IPS DF 4.7 (cell line): Measurements from ENCODE around the gene CACHD1.

ENCODE experiments used
- DNase-seq: peaks from one replicate; pipeline ENCODE4 v3.0.0-alpha.2; 2013; ENCODE audit warnings: low spot score; ENCODE audit errors: extremely low read depth

CACHD1 gene

GRCh38 chr1:64522740-64523139 lies 52.8 kb downstream of the CACHD1 start:
- no peak for DNase-seq

DNA sequence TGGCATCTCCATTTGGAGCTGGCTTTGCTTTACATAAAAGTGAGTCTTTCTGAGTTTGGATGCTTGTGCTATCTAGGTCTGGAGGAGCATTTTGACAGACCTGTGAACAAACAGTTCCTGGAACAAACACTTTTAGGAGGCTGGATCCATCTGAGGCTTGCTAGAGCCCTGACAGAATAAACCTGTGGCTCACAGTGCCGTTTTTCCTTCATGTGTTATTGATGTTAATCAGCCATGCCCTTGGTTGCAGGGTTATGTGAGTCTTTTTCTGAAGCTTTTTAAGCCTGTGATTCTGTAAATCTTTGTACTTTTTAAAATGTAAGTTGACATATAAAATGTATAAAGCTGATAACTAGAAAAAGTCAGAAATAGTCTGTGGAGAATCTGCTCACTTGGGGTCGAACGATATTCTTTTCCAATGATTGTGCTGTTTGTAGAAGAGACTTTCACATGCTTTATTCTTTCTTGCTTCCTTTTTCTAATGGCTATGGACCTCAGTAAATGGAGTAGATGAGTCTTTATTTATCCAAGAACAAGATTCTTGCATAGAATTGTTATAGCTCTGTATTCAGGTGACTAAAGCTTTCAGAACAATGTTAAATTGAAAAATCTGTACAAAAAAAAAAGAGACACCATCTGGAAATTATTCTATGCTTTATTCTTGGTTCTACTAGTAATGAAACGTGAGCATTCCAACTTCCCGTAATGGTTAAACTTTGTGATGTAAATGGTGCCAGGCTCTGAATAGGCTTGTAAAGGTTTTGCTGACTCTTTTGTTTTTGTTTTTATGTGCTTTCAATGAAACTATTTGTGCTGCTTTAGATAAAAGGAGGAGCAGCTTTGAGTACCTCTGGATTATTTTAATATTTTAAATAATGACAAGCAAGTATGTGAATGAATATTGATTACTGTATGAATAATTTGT lies 53.7 kb downstream of the CACHD1 start:
- no peak for DNase-seq

DNA sequence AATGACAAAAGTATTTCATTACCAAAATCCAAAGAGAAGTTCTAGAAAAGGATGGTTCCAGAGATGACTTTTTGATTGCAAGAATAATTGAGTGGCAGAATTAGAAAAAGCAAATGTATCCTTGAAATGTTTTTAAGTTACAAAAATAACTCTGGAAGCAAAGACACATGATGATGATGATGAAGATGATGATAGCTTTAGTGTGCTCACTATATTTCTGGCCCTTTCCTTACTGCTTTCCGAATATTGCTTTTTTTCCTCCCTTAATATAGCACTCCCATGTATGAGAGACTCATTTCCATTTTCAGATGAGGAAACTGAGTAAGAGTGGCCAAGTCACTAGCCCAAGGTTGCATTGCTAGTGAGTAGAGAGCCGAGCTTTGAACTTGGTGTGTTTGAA lies 54.7 kb downstream of the CACHD1 start:
- DNase-seq, result no peak

DNA sequence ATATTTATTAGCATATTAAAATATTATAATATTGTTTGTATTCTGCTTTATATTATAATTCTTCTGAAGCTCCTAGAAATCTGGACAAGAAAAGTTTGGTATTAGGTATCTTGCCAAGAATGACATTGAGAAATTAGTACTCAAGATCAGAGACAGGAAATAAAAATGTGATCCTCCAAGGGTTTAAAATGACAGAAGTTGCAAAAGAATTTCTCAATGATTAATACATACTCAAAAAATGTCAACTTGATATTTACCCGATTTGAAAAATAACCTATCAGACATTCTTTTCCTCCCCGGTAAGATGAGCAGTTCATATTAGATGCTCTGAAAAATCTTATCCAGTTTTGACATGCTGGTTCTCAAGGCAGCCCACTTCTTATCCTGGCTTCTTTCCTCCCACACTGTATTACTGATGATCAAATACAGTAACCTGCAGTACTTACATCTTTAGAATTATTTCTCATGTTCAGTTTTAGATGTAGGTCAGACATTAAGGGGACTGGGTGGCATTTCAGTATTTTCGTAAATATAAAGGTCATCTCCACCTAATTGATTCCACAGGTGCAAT lies 55.3 kb downstream of the CACHD1 start:
- DNase-seq, result no peak

- DNase-seq, result no peak
Measured at GRCh38 chr1:64526312-64526711, 56.4 kb downstream of the CACHD1 start.

GRCh38 chr1:64527165-64527564 lies 57.2 kb downstream of the CACHD1 start:
- no peak for DNase-seq

DNA sequence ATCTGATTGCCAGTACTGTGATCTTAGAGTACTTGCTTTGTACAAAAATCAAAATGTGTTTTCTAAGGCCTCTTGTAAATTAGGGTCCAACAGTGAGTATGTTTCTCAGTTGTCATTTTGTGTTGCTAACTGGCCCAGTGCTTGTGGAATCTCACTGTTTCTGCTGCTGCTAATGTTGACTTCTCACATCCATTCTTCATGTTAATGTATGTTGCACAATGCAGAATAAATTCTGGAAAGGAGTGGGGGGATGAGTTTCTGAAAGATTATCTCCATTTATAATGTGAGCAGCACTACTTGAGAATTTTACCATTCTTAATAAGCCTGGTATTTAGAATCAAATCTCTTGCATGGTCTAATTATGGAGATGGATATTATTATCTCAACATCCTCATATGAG lies 57.9 kb downstream of the CACHD1 start:
- no peak for DNase-seq

DNA sequence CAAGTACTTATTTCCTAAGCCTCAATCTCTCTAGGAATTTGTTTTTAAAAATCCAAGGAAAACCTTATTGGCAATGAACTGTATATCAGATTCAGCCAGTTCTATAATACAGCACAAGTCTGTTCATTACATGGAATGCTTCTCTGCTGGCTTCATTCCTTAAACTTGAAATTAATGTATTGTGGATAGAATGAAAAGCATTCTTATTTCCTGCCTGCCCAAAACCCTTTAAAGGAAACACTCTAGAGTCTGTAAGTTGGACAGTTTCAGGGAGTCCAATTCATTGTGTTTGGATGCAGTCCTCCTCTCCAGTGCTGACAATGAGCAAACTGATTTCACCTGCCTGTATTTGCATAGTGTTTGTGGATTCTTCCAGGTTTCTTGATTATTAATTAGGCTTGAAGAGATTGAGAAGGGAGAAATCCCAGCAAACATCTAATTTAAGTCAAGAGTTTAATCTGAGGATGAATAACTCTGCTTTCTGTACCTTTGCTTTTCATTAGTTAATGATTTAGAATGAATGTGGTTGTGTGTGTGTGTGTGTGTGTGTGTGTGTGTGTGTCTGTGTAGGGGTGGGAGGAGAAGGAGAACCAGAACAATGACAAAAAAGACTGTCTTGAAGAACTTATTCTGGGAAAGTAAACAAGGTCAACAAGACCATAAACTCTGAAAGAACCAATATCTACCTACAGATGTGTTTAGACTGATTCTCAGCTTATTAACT lies 61.2 kb downstream of the CACHD1 start:
- no peak for DNase-seq

DNA sequence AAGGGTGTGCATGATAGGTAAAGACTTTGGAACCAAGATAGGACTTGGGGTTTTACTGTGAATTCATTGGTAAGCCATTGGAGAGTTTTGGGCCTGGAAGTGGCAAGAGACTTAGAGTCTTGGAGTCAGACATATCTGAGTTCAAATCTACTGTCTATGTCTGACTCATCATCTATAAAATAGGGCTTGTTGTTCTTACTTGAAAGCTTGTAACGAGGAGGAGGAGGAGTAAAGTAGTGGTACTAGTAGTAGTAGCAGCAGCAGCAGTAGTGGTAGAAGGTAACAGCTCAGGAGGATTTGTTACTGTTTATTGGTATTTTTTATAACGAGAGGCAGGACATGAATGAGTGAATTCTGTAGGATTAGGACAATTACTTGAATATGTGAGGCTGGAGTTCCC lies 62.7 kb downstream of the CACHD1 start:
- DNase-seq, result no peak

GRCh38 chr1:64535938-64536835 lies 66.3 kb downstream of the CACHD1 start:
- no peak for DNase-seq

DNA sequence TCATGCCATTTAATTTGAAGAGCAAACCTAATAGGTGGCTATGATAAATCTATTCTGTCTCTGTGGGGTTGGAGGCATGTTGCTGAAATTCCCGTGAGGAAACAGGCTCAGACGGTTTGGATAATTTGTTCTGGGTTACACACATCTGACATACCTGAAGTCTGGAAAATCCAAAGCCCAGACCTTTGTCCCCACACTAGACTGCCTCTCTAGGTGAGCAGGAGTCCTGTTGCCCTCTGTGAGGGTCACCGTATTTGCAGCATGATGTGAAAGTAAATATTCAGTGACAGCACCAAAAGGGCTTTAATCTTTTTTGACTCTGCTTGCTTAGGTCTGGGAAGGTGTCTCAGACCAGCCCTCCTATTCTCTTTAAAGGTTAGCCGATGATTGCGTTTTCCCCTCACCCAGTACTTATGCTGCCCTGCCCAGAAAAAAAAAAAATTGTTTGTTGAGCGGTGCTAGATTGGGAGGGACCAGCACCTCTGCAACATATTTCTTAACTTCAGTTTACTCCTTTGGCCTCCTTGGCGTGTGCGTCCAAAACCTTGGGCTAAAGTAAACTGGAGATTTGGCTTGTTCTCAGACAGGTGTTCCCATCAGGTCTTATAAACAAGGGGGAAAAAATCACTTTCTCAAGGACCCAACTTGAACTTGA lies 67.0 kb downstream of the CACHD1 start:
- DNase-seq, result no peak

GRCh38 chr1:64537942-64538341 lies 68.0 kb downstream of the CACHD1 start:
- no peak for DNase-seq

DNA sequence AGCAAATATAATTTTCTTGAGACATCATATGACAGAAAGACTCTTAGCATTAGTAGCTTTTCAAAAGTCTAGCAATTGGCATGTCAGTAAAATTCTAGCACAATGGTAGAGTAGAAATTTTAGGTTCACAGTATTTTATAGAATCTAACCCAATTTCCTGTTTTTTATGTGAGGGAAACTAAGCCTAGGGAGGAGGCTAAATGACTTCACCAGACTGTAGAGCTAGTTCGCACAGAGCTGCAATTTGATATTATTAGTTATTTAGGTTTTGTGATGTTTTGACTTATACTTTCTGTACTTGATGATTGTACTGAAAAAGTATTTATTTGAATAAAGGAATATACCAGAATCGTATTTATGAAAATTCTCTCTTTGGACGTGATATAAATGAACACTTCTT lies 68.5 kb downstream of the CACHD1 start:
- no peak for DNase-seq

DNA sequence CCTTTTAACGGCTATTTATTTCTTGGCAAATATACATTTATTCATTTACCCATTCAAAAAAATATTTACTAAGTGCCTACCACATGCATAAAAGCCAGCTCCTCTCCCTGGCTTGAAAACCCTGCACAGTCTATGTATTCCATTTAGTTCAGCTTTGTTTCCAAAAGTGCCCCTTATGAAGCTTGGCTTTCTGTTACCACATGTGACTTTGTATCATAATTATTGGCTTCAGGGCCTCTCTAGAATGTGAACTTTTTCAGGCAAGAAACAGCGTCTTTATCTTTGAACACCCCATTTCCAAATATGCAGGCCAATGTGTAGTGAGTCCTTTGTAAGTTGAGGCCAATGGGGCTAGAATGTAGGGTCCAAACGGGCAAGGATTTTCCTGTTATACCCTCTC lies 69.4 kb downstream of the CACHD1 start:
- no peak for DNase-seq

GRCh38 chr1:64539781-64540218 lies 69.9 kb downstream of the CACHD1 start:
- no peak for DNase-seq

- DNase-seq, result no peak
Measured at GRCh38 chr1:64540265-64540791, 70.4 kb downstream of the CACHD1 start.

DNA sequence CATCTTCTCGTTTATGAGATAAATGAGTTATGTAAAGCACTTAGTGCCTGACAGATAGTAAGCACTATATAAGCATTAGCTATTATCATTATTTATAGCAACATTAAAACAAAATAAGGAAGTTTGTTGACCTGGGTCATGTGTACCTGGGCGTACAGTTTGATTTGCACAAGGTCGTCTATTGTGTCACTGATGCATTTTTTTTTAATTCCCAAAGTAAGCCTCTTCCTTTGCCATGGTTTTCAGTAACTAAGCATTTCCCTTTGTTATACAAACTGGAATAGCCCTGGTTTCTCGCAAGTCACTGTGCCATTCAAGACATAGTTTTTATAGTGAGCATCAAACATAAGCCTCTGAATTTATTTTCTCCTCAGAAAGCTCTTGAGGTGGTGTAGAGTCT lies 72.2 kb downstream of the CACHD1 start:
- no peak for DNase-seq

DNA sequence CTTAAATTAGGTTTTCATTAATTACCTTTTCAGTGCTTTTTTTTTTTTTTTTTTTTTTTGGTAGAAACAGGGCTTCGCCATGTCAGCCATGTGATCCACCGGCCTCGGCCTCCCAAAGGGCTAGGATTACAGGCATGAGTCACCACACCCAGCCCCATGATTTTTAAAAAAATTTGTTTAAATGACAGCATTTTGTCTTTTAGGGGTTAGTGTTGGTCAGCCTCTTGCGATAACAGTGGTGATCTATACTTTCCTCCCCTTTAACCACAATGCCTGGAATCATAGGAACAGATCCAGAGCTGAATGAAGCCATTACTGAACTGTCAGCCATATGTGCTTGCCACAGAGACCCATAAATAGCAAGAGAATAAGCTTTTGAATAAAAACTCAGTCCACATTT lies 73.9 kb downstream of the CACHD1 start:
- DNase-seq, result no peak

DNA sequence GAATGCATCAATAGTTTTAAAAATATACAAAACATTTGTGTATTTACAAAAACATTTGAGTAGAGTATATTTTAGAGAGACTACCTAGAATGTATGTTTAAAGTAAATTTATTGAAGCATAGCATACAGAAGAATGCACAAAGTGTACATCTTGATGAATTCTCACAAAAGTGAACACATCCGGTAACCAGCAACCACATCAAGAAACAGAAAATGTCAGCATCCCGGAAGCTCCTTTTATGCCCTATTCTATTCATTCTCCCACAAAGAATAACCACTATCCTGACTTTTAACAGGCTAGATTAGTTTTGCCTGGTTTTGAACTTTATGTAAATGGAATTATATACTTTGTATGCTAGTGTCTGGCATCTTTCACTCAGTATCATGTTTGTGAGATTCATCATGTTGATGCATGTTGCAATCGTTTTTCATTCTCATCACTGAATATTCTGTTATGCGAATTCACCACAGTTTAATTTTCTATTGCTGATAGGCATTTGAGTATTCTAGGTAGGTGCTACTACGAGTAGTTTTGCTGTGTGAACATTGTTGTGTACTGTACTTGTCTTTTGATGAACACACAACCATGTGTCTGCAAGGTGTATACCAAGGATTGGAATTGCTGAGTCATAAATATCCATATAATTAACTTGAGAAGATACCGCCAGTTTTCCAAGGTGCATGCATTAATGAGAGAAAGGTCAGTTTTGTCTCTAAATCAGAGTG lies 75.4 kb downstream of the CACHD1 start:
- DNase-seq, result no peak

DNA sequence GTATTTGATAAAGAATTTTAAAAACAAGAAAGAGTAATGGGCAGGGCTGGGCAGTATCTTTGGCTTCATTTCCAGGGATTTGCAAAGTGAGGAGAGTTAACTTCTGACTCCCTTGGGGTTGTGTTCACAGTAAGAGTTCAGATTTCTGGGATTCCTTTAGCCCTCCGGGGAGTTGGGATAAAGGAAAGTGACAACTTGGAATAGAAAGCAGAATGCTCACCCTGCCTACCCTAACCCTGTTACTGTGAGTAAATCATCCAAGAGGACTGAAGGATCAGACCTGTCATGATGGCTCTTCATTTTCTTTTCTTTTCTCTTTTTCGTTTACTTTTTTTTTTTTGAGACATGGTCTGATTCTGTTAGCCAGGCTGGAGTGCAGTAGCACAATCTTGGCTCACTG lies 76.1 kb downstream of the CACHD1 start:
- no peak for DNase-seq
